ENCODE results near the gene LRRC74A. TPM values are rescaled to one million over a fixed set of nuclear protein-coding genes. Genes with fewer than 3 reads are reported as not detected.

Gene LRRC74A
- total and polyA plus RNA-seq, 2 of the 4 experiments (the other 2 are of a cell fraction) = not detected

DNA sequence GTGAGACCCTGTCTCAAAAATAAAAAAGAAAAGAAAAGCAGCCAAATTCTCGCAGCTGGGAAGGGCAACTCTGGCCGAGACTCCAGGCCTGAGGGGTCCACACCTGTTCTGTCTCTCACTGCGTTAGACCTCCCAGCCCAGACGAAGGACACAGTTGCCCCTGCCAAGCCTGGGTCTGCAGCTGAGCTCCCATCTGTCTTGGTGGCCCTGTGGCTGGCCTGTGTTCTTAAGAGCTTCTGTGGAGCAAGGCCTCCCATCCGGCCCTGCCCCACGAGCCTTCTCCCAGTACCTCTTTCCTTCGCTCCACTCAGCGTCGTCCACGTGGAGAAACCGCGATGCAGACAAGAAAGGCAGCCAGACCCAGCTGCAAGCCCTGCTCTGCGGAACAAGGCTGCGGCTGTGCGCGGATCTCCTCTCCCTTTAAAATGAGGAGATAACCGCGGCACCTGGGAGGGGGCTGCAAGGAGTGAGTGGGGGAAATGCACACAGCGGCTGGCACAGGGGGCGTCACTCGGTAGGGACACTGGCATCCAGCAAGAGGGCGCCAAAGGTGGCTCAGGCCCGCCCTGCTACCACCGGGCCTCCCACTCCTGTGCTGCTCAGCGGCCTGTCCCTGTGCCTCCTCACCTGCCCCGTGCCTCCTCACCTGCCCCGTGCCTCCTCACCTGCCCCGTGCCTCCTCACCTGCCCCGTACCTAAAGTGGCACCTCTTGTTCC lies 42.4 kb downstream of the LRRC74A start:
- Histone ChIP-seq H3K23ac (ENCODE audit: low read depth, low read length) (no peak overlapping the region), H4K91ac (ENCODE audit: insufficient read depth, low read depth, low read length) (no peak overlapping the region), H3K9me3 (ENCODE audit: control insufficient read depth, insufficient read depth, low read length) (no peaks in the 10 kb centered on the region), H3K9ac (ENCODE audit: low read depth, low read length) (no peak overlapping the region), H2BK15ac (ENCODE audit: low read depth, low read length) (no peak overlapping the region), H2BK5ac (ENCODE audit: low read depth, low read length, poor library complexity, severe bottlenecking) (no peak overlapping the region), H2BK20ac (ENCODE audit: low read depth, low read length) (no peak overlapping the region), H3K4me3 (ENCODE audit: insufficient read depth, low read depth, low read length) (no peak overlapping the region), H3K4ac (ENCODE audit: low read depth, low read length) (no peak overlapping the region), H3K9me1 (ENCODE audit: insufficient read depth, low read length) (no peaks in the 10 kb centered on the region), H2AK5ac (ENCODE audit: low read depth, low read length) (no peak overlapping the region), H3K18ac (ENCODE audit: low read depth, low read length) (no peak overlapping the region), H3K4me1 (ENCODE audit: control insufficient read depth, insufficient read depth, low read length) (no peaks in the 10 kb centered on the region), H3K56ac (ENCODE audit: extremely low read depth, insufficient read depth, low read length) (no peak overlapping the region), H2AFZ (replicated peaks; ENCODE audit: low read length, poor library complexity) (no peak overlapping the region), H2AK9ac (replicated peaks; ENCODE audit: low read depth, low read length, poor library complexity) (no peak overlapping the region), H3K27me3 (ENCODE audit: control insufficient read depth, insufficient read depth, low read length) (peaks cover 32% of the 10 kb centered on the region), H4K8ac (ENCODE audit: low read depth in 2 of 2, low read length in 2 of 2) (no peak overlapping the region), H3K4me2 (ENCODE audit: low read depth, low read length) (no peak overlapping the region), H3K14ac (replicated peaks; ENCODE audit: low read depth, low read length) (no peak overlapping the region), H4K20me1 (ENCODE audit: insufficient read depth, low read length) (no peaks in the 10 kb centered on the region), H2BK120ac (ENCODE audit: low read depth, low read length) (no peak overlapping the region), H3K27ac (ENCODE audit: insufficient read depth, low read length) (no peak overlapping the region), H3K79me1 (ENCODE audit: low read depth in 1 of 2, low read length in 2 of 2) (no peaks in the 10 kb centered on the region), H4K5ac (ENCODE audit: low read depth, low read length) (no peak overlapping the region), H3K36me3 (ENCODE audit: control insufficient read depth, insufficient read depth, low read length) (no peaks in the 10 kb centered on the region)
- DNase-seq (no peak), ATAC-seq (ENCODE audit: low read depth) (no peak)
- in situ Hi-C loops (cut with MboI; ENCODE audit: low sequenced_read_pairs) (no loop called here), dilution Hi-C loops (cut with HindIII; ENCODE audit: low sequenced_read_pairs, unreplicated experiment) (no loop called here), intact Hi-C loops (cut with micrococcal nuclease) (no loop called here)
- POLR2A ChIA-PET (ENCODE audit: unreplicated experiment) = no interaction called here
- no TSS peak for BruUV-seq (replicated peaks)
- no peak for TF ChIP-seq SMC3 (IDR thresholded peaks at IDR 0.05; ENCODE audit: low read depth, low read length)
- no peak for TF ChIP-seq BHLHE40 (IDR thresholded peaks at IDR 0.05; ENCODE audit: low read depth, low read length)
- TF ChIP-seq RAD21 (IDR thresholded peaks at IDR 0.05; ENCODE audit: low read length) = no peak
- TF ChIP-seq, protein P1, sequence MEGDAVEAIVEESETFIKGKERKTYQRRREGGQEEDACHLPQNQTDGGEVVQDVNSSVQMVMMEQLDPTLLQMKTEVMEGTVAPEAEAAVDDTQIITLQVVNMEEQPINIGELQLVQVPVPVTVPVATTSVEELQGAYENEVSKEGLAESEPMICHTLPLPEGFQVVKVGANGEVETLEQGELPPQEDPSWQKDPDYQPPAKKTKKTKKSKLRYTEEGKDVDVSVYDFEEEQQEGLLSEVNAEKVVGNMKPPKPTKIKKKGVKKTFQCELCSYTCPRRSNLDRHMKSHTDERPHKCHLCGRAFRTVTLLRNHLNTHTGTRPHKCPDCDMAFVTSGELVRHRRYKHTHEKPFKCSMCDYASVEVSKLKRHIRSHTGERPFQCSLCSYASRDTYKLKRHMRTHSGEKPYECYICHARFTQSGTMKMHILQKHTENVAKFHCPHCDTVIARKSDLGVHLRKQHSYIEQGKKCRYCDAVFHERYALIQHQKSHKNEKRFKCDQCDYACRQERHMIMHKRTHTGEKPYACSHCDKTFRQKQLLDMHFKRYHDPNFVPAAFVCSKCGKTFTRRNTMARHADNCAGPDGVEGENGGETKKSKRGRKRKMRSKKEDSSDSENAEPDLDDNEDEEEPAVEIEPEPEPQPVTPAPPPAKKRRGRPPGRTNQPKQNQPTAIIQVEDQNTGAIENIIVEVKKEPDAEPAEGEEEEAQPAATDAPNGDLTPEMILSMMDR (conservative IDR thresholded peaks at IDR 0.05; ENCODE audit: low read depth, low read length) = no peak
- no peak for TF ChIP-seq MAFK (IDR thresholded peaks at IDR 0.05; ENCODE audit: low read depth, low read length)
- TF ChIP-seq NFE2L2 (IDR thresholded peaks at IDR 0.05; ENCODE audit: low read depth, low read length) = no peak
- TF ChIP-seq CHD1 (IDR thresholded peaks at IDR 0.05; ENCODE audit: low read depth, low read length) = no peak
- no peak for TF ChIP-seq POLR2A (IDR thresholded peaks at IDR 0.05; ENCODE audit: low read depth, low read length)
- TF ChIP-seq RFX5 (IDR thresholded peaks at IDR 0.05; ENCODE audit: low read depth, low read length) = no peak
- TF ChIP-seq RCOR1 (IDR thresholded peaks at IDR 0.05; ENCODE audit: insufficient replicate concordance, low read length) = no peak
- TF ChIP-seq, protein P2, sequence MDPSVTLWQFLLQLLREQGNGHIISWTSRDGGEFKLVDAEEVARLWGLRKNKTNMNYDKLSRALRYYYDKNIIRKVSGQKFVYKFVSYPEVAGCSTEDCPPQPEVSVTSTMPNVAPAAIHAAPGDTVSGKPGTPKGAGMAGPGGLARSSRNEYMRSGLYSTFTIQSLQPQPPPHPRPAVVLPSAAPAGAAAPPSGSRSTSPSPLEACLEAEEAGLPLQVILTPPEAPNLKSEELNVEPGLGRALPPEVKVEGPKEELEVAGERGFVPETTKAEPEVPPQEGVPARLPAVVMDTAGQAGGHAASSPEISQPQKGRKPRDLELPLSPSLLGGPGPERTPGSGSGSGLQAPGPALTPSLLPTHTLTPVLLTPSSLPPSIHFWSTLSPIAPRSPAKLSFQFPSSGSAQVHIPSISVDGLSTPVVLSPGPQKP (IDR thresholded peaks at IDR 0.05; ENCODE audit: borderline replicate concordance, low read depth, low read length) = no peak
- TF ChIP-seq MAZ (IDR thresholded peaks at IDR 0.05; ENCODE audit: borderline replicate concordance, low read depth, low read length) = no peak
- TF ChIP-seq, protein P3, sequence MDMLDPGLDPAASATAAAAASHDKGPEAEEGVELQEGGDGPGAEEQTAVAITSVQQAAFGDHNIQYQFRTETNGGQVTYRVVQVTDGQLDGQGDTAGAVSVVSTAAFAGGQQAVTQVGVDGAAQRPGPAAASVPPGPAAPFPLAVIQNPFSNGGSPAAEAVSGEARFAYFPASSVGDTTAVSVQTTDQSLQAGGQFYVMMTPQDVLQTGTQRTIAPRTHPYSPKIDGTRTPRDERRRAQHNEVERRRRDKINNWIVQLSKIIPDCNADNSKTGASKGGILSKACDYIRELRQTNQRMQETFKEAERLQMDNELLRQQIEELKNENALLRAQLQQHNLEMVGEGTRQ (IDR thresholded peaks at IDR 0.05; ENCODE audit: low read depth, low read length) = no peak
- no peak for TF ChIP-seq CEBPB (IDR thresholded peaks at IDR 0.05; ENCODE audit: low read depth, low read length)
- TF ChIP-seq MXI1 (IDR thresholded peaks at IDR 0.05; ENCODE audit: borderline replicate concordance, low read depth, low read length) = no peak
- WGBS, 2 experiments (ENCODE audit: extremely low coverage in 2 of 2, insufficient read length in 1 of 2) = 81% methylated on average over 8 of the region's 29 CpGs; no CpG with 5 or more reads in 1 of the 2 experiments
- CTCF ChIA-PET = no interaction called here

Measured in IMR-90 (cell line).